ENCODE measurements around the gene DKK3. TPM values are rescaled to one million over a fixed set of nuclear protein-coding genes. Genes with fewer than 3 reads are reported as not detected.

The DKK3 gene
- total RNA-seq, 1 experiment from 2014 or later: 271 TPM

- peak; percentile 54 for DNase-seq (ENCODE audit: low read depth)
These were observed 25.5 kb downstream of the DKK3 start for GRCh38 chr11:11982975-11983374.

- DNase-seq (ENCODE audit: low read depth): no peak
These were observed 26.0 kb downstream of the DKK3 start for GRCh38 chr11:11982461-11982860.

- DNase-seq (ENCODE audit: low read depth): no peak
These were observed 26.6 kb downstream of the DKK3 start for GRCh38 chr11:11981840-11982239.

GRCh38 chr11:11981364-11981763, 27.1 kb downstream of the DKK3 start:
- DNase-seq (ENCODE audit: low read depth): no peak

DNA sequence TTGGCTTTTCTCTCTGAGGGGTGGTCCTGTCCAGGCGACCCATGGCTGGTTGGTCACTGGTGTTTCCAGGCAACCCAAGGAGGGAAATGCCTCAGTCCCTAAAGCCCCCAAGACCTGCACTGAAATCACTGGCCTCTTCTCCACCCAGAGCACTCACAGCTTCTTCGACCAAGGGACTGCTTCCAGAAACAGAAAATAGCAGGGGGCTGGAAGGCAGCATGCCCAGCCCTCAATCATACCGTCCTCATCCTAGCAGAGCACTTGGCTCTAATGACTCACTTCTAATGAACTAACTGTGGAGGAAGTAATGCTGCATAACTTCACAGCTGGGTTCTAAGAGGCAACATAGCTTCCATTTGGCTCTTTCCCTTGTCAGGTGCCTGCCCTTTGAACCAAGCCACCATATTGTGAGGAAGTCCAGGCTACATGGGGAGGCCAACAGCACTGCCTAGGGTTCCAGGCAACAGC, 27.6 kb downstream of the DKK3 start:
- peak; percentile 52 for DNase-seq (ENCODE audit: low read depth)

GRCh38 chr11:11980200-11980599, 28.2 kb downstream of the DKK3 start:
- DNase-seq (ENCODE audit: low read depth): no peak

- DNase-seq (ENCODE audit: low read depth): peak; percentile 71
These were observed 28.8 kb downstream of the DKK3 start for GRCh38 chr11:11979488-11980117.

GRCh38 chr11:11978792-11979487, 29.5 kb downstream of the DKK3 start:
- peak; percentile 87 for DNase-seq (ENCODE audit: low read depth)

DNA sequence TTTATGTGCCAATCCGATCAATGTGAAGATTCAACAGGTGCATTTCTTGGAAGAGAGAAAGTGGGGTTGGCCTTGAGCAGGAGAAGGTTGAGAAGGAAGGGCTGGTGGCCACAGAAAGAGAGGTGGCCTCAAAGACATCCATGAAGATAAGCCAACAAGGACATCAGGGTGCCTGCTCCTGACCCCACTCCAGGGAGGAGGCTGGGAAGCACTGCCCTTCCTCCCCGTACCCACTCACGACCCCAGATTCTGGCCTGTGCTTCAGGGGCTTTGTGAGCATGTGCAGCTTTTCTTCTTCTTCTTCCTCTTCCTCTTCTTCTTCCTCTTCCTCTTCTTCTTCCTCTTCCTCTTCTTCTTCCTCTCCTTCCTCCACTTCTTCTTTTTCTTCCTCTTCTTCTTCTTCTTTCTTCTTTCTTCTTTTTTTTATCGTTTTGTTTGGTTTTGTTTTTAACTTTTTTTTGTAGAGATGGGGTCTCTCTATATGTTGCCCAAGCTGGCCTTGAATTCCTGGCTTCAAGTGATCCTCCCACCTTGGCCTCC, 30.3 kb downstream of the DKK3 start:
- DNase-seq (ENCODE audit: low read depth): no peak

GRCh38 chr11:11977206-11977938, 31.1 kb downstream of the DKK3 start:
- DNase-seq (ENCODE audit: low read depth): peak; percentile 94

- peak; percentile 37 for DNase-seq (ENCODE audit: low read depth)
These were observed 31.8 kb downstream of the DKK3 start for GRCh38 chr11:11976481-11977127.

DNA sequence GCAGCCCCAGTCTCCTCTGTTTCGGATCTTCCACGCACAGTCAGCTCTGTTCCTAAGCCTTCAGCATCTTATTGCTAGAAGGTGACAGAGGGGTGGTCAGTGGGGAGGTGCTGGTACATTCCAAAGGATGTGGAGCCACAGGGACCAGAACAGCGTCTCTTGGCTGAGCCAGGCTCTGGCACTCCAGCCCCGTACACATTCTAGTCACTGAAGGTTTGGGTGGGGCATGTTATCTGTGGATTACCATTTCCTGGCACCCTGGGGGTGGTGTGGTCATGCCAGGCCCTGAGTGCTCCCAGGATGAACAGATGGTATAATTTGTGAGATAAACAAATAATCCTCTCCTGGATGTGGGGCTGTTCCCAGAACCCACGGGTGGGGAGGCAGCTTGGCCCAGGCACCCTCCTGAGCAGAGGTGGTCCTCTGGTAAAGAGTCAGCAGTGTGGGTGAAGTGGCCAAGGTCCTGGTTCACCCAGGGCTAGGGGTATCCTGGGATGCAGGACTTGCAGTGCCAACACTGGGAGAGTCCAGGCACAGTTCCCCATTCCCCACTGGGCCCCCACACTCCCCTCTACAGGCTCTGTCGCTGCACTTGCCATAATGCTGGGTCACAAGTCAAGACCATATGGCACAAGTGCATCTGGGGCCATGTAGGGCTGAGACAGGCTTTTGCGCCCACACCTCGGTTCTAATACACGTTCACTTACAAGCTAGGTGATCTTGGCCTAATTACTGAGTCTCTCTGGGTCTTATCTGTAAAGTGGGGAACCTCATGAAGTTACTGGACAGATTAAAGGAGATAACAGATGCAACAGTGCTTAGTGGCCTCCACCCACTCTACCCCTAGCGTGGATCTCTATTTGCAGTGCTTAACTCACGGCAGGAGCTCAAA, 33.0 kb downstream of the DKK3 start:
- peak; percentile 61 for DNase-seq (ENCODE audit: low read depth)

DNA sequence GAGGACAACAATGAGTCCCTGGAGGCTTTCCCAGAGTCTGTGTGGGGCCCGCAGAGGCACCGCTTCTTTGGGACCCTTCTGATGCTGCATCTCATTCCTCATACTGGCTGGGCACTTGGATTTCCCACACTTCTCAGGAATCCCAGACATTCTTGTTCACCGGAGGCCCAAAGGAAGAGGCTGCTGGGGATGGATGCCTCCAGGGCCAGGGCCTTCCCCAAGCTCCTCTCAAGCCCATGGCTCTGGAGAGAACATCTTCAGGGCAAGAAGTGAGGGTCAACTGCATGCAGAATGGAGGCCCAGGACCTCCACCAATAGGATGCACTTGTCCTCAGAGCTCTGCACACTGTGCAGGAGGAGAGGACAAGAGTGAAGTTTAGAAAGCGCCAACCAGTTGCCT, 34.6 kb downstream of the DKK3 start:
- peak; percentile 33 for DNase-seq (ENCODE audit: low read depth)

DNA sequence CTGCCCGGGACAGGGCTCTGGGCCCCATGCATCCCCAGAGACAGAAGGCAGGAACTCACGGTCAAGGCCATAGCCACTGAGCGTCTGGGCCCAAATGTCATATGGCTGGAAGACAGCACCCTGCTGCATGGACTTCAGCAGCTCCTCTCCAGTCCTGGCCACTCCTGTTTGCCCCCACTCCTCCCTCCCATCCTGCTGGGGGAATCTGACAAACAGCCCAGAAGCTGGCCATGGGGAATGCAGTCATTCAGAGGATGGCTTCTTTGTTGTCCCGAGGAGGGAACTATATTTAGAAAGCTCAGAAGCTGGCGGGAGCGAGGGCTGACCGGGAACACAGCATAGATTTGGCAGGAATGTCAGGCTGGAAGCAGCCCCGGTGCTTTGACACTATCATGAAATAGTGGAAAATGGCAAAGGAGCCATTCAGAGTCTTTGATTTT, 35.0 kb downstream of the DKK3 start:
- peak; percentile 85 for DNase-seq (ENCODE audit: low read depth)

DNA sequence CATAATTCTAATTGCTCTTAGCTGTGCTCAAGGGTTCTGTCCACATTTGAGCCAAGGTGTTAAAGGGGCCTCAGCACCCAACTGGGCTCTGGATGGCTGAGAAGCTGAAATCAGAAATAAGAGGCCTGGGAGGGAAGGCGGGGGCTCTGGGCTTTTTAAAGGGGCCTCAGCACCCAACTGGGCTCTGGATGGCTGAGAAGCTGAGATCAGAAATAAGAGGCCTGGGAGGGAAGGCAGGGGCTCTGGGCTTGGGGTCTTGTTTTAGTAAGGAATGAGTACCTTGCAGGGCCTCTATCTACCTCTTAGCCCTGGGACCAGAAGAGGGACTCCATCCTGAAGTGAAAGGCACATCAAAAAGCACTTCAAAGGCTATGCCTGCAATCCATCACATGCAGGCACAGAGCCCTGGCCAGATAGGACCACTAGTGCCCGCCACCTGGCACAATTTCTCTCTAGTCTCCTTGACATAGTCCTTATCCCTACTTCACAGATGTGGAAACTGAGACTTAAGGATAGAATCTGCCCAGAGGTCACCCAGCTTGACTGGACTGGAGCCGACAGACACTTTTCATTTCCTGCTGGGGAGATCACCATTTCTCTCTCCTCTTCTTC, 35.6 kb downstream of the DKK3 start:
- DNase-seq (ENCODE audit: low read depth): no peak

GRCh38 chr11:11971906-11972547, 36.4 kb downstream of the DKK3 start:
- no peak for DNase-seq (ENCODE audit: low read depth)

DNA sequence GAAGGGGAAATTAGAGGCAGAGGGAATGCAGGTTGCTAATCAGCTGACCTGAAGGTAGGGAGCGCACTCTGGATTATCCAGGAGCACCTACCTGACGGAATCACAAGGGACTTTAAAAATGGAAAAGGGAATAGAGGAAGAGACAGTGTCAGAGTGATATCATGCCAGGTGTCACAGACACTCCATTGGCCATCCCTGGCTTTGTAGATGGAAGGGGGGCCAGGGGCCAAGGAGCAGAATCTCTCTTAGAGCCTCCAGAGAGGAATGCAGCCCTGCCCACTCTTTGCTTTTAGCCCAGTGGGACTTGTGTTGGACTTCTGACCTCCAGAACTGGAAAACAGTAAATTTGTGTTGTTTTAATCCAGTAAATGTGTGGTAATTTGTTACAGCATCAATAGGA, 37.9 kb downstream of the DKK3 start:
- no peak for DNase-seq (ENCODE audit: low read depth)

DNA sequence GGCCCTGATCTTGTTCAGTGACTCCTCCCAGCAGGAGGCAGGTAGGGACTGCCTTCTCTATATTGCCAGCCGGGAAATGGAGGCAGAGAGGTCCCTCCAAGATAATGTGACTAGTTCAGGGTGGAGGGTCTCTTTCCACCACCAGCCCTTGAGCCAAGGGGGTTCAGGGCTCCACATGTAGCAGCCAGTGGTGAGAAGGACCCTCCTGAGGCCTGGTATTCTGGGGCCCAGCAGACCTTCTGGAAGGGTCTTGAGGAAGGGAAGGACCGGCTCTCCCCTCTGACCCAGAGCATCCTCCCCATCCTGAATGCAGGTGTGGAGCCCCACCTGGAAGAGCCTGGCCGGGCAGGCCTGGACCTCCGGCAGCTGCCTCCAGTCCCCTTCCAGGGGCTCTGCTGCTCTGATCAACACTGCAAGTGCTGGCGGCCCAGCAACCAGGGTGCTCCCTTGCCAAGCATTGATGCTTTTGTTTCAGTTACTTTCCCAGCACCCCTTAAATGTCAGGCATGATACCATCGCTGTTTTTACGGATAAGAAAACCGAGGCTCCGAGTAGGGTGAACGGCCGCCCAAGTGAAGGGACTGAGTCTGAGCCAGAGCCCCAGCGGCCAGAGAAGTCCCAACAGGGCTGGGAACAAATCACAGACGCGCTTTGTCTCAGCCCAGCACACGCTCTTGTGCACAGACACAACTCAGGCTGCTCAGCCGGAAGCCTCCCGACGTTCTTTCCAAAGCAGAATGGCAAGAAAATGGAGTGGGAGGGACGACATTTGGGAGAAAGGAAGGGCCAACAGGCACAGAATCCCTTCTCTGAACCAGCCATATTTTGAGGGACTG, 38.8 kb downstream of the DKK3 start:
- no peak for DNase-seq (ENCODE audit: low read depth)
